Measurements from ENCODE around the gene DBX1. TPM values are rescaled to one million over a fixed set of nuclear protein-coding genes. Genes with fewer than 3 reads are reported as not detected.

Gene DBX1, protein sequence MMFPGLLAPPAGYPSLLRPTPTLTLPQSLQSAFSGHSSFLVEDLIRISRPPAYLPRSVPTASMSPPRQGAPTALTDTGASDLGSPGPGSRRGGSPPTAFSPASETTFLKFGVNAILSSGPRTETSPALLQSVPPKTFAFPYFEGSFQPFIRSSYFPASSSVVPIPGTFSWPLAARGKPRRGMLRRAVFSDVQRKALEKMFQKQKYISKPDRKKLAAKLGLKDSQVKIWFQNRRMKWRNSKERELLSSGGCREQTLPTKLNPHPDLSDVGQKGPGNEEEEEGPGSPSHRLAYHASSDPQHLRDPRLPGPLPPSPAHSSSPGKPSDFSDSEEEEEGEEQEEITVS
- total RNA-seq (2021) = 0.15 TPM in 1 of 2 replicates, not detected in the other
- long read RNA-seq, partial matches to known transcripts = 0 of 2 reads
- long read RNA-seq, other reads (novel, unspliced or antisense) = 2 of 2 reads

DNA sequence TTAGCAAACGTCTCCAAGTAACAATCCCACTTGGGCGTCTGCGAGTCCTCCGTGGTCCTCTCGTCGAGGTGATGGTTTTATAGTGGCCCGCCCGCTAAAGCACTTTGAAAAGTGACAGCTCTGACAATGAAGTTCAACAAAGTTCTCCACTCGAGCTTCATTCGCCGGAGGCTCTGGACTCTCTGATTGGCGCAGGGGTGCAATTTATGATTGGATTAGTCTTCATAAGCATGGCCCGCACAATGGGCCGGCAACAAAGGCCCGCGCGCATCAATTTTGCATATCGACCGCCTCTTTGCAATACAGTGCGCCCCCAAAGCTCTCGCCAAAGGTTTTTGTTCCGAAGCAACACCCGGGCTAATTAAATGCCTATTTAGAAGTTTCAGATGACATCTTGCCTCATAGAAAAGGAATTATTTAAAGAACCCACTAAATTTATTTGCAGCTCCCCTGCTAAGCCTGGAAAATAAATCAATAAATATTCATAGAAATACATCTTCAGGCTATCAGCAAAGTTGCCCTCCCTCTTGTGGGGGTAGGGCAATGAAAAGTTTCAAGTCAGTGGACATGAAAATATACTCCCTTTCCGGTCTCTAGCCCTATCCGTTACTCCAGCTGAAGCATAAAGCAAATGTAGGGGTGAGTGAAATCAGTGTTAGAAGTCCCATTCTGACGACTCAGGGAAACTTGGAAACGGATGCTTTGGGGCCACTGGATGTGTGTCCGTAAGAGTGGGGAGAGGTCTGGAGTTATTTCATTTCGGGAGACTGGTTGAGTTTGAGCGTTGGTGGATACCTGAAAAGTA is at the start of gene DBX1:
Gene DBX1, minus strand, starts transcription at position 51 of the 805 bp plus-strand sequence. CDS start 151 bp downstream, outside the sequence.
- Histone ChIP-seq H3K23ac (ENCODE audit: insufficient read length, low read depth, low read length) (no peak within 1 kb of the TSS), H3K23me2 (ENCODE audit: insufficient read length, low read depth, low read length, poor library complexity, severe bottlenecking) (peaks cover 14% of the 10 kb centered on the region), H2AK5ac (ENCODE audit: insufficient read length, low read length) (no peak within 1 kb of the TSS), H3K79me2 (ENCODE audit: insufficient read depth, low read length) (no peaks in the 10 kb centered on the region), H3K4me1 (ENCODE audit: insufficient read depth, low read length) (peaks cover 4% of the 10 kb centered on the region; the same call in 1 of the 2 replicates), H3K79me1 (ENCODE audit: insufficient read depth, low read depth, low read length, poor library complexity, severe bottlenecking) (no peaks in the 10 kb centered on the region), H4K91ac (ENCODE audit: insufficient read length, low read depth, low read length) (no peak within 1 kb of the TSS), H3K56ac (ENCODE audit: insufficient read length, low read depth, low read length) (no peak within 1 kb of the TSS), H2BK12ac (ENCODE audit: insufficient read length, low read depth, low read length) (no peak within 1 kb of the TSS), H2BK120ac (ENCODE audit: low read depth, low read length, poor library complexity, severe bottlenecking) (no peak within 1 kb of the TSS), H3K4ac (ENCODE audit: low read depth, low read length) (no peak within 1 kb of the TSS), H2AFZ (ENCODE audit: low read length) (no peak within 1 kb of the TSS), H3T11ph (ENCODE audit: low read length) (no peak within 1 kb of the TSS), H4K20me1 (ENCODE audit: control insufficient read depth, insufficient read depth, insufficient read length) (peaks cover 6% of the 10 kb centered on the region), H3K4me2 (ENCODE audit: insufficient read depth, insufficient read length, low read length) (peak within 1 kb of the TSS; percentile 51), H3K14ac (ENCODE audit: insufficient read depth, low read length) (no peak within 1 kb of the TSS), H2BK5ac (ENCODE audit: insufficient read length, low read length) (no peak within 1 kb of the TSS), H3K18ac (ENCODE audit: insufficient read length, low read depth, low read length) (no peak within 1 kb of the TSS), H3K9me3 (ENCODE audit: control insufficient read depth, low read depth, low read length) (no peaks in the 10 kb centered on the region), H3K27me3 (ENCODE audit: insufficient read depth, low read length) (peaks cover 91% of the 10 kb centered on the region), H4K8ac (replicated peaks; ENCODE audit: insufficient read length, low read depth, low read length) (no peak within 1 kb of the TSS), H2BK20ac (ENCODE audit: low read depth, low read length, poor library complexity, severe bottlenecking) (no peak within 1 kb of the TSS), H3K27ac (ENCODE audit: insufficient read length, low read depth, low read length) (no peak within 1 kb of the TSS), H3K9ac (ENCODE audit: extremely low read depth, insufficient read length, low read length) (no peak within 1 kb of the TSS), H2BK15ac (ENCODE audit: low read depth, low read length) (no peak within 1 kb of the TSS), H4K5ac (ENCODE audit: insufficient read length, low read depth, low read length) (no peak within 1 kb of the TSS)
- H3K4me3 Mint-ChIP-seq = peak within 1 kb of the TSS; percentile 36 to 91
- TF ChIP-seq, protein P1, sequence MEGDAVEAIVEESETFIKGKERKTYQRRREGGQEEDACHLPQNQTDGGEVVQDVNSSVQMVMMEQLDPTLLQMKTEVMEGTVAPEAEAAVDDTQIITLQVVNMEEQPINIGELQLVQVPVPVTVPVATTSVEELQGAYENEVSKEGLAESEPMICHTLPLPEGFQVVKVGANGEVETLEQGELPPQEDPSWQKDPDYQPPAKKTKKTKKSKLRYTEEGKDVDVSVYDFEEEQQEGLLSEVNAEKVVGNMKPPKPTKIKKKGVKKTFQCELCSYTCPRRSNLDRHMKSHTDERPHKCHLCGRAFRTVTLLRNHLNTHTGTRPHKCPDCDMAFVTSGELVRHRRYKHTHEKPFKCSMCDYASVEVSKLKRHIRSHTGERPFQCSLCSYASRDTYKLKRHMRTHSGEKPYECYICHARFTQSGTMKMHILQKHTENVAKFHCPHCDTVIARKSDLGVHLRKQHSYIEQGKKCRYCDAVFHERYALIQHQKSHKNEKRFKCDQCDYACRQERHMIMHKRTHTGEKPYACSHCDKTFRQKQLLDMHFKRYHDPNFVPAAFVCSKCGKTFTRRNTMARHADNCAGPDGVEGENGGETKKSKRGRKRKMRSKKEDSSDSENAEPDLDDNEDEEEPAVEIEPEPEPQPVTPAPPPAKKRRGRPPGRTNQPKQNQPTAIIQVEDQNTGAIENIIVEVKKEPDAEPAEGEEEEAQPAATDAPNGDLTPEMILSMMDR (conservative IDR thresholded peaks at IDR 0.05) = no peak
- WGBS (ENCODE audit: extremely low coverage, insufficient read length, low lambda C conversion rate) = no CpG with 5 or more reads among the region's 30 CpGs
- H3K36me3 Mint-ChIP-seq (ENCODE audit: insufficient read depth in 1 of 3, low read depth in 3 of 3) = no peaks in the 10 kb centered on the region; a peak in 2 of 7 replicates
- peaks cover 100% of the 10 kb centered on the region for H3K27me3 Mint-ChIP-seq (ENCODE audit: low read depth)
- H3K4me1 Mint-ChIP-seq = peaks cover 67 to 83% of the 10 kb centered on the region in 2 experiments
- H3K9me3 Mint-ChIP-seq = peaks cover 0 to 4% of the 10 kb centered on the region in 2 experiments; a peak in 1 of 5 replicates
- no peak within 1 kb of the TSS for H3K27ac Mint-ChIP-seq
- no peak for DNase-seq
